K562 (cell line): ENCODE measurements around the gene RBMS3.
"Not testable (repeated sequence)": the region's sequence is repeated elsewhere in the genome, so short reads cannot be mapped to it uniquely, and the experiment has no call there.

Experiments used
- ATF3 ChIP-seq, 2 experiments: fragments of 450-650 bp in 1 of 2; sonication (generic) in 1 of 2; formaldehyde crosslinking in 1 of 2; IDR thresholded peaks in 1 of 2; conservative IDR thresholded peaks in 1 of 2; 2 replicates each; pipeline versions ENCODE4 v1.6.1 to v1.8.1; 2016 to 2023; ENCODE audit warnings: mild to moderate bottlenecking in 2 of 2, moderate library complexity in 2 of 2, inconsistent platforms in 1 of 2, missing genetic modification reagents in 1 of 2
- EP300 ChIP-seq: IDR thresholded peaks from 2 replicates; pipeline ENCODE4 v1.6.1; 2012; ENCODE audit warnings: low read length, improper control_type of control experiment
- NFIX ChIP-seq: fragments of 250-450 bp; sonication (Bioruptor Pico); IDR thresholded peaks from 2 replicates; pipeline ENCODE4 v1.4.0; 2020; ENCODE audit warnings: low read depth, mild to moderate bottlenecking, moderate library complexity
- PRPF4 ChIP-seq: fragments of 200-400 bp; formaldehyde crosslinking; IDR thresholded peaks from one replicate; pipeline ENCODE4 v1.6.1; 2017; ENCODE audit warnings: low read length, low read depth, mild to moderate bottlenecking; ENCODE audit not compliant: insufficient read depth, poor library complexity, severe bottlenecking
- ZNF121 ChIP-seq: sonication (generic); formaldehyde crosslinking; conservative IDR thresholded peaks from 2 replicates; pipeline ENCODE4 v1.8.0; 2022; ENCODE audit warnings: missing genetic modification reagents
- ZNF3 ChIP-seq: fragments of 250-450 bp; sonication (Bioruptor Pico); IDR thresholded peaks from 2 replicates; pipeline ENCODE4 v1.5.0; 2021; ENCODE audit warnings: mild to moderate bottlenecking, moderate library complexity
- TF ChIP-seq, protein P1 (sequence below): sonication (generic); formaldehyde crosslinking; IDR thresholded peaks from 2 replicates; pipeline ENCODE4 v1.8.0; 2023; ENCODE audit warnings: mild to moderate bottlenecking, missing genetic modification reagents
- TF ChIP-seq, protein P2 (sequence below): sonication (generic); formaldehyde crosslinking; IDR thresholded peaks from 2 replicates; pipeline ENCODE4 v1.8.0; 2022; ENCODE audit warnings: missing genetic modification reagents, mild to moderate bottlenecking, moderate library complexity, borderline replicate concordance

DNA sequence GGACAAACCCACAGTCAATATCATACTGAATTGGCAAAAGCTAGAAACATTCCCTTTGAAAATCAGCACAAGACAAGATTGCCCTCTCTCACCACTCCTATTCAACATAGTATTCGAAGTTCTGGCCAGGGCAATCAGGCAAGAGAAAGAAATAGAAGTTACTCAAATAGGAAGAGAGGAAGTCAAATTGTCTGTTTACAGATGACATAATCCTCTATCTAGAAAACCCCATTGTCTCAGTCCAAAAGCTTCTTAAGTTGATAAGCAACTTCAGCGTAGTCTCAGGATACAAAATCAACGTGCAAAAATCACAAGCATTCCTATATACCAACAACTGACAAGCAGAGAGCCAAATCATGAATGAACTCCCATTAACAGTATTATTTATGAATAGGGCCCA is 760.6 kb downstream of the RBMS3 start:
- not testable (repeated sequence) for TF ChIP-seq ZNF3 (CRISPR knock-in tag); PRPF4; ATF3 (IDR thresholded peaks at IDR 0.05); ATF3 (CRISPR knock-in tag; conservative IDR thresholded peaks at IDR 0.05); NFIX; ZNF121 (CRISPR knock-in tag); EP300
- TF ChIP-seq, protein P1, sequence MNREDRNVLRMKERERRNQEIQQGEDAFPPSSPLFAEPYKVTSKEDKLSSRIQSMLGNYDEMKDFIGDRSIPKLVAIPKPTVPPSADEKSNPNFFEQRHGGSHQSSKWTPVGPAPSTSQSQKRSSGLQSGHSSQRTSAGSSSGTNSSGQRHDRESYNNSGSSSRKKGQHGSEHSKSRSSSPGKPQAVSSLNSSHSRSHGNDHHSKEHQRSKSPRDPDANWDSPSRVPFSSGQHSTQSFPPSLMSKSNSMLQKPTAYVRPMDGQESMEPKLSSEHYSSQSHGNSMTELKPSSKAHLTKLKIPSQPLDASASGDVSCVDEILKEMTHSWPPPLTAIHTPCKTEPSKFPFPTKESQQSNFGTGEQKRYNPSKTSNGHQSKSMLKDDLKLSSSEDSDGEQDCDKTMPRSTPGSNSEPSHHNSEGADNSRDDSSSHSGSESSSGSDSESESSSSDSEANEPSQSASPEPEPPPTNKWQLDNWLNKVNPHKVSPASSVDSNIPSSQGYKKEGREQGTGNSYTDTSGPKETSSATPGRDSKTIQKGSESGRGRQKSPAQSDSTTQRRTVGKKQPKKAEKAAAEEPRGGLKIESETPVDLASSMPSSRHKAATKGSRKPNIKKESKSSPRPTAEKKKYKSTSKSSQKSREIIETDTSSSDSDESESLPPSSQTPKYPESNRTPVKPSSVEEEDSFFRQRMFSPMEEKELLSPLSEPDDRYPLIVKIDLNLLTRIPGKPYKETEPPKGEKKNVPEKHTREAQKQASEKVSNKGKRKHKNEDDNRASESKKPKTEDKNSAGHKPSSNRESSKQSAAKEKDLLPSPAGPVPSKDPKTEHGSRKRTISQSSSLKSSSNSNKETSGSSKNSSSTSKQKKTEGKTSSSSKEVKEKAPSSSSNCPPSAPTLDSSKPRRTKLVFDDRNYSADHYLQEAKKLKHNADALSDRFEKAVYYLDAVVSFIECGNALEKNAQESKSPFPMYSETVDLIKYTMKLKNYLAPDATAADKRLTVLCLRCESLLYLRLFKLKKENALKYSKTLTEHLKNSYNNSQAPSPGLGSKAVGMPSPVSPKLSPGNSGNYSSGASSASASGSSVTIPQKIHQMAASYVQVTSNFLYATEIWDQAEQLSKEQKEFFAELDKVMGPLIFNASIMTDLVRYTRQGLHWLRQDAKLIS = not testable (repeated sequence)
- TF ChIP-seq, protein P2, sequence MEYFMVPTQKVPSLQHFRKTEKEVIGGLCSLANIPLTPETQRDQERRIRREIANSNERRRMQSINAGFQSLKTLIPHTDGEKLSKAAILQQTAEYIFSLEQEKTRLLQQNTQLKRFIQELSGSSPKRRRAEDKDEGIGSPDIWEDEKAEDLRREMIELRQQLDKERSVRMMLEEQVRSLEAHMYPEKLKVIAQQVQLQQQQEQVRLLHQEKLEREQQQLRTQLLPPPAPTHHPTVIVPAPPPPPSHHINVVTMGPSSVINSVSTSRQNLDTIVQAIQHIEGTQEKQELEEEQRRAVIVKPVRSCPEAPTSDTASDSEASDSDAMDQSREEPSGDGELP = not testable (repeated sequence)
